ENCODE results near the gene THADA.

Gene THADA

DNA sequence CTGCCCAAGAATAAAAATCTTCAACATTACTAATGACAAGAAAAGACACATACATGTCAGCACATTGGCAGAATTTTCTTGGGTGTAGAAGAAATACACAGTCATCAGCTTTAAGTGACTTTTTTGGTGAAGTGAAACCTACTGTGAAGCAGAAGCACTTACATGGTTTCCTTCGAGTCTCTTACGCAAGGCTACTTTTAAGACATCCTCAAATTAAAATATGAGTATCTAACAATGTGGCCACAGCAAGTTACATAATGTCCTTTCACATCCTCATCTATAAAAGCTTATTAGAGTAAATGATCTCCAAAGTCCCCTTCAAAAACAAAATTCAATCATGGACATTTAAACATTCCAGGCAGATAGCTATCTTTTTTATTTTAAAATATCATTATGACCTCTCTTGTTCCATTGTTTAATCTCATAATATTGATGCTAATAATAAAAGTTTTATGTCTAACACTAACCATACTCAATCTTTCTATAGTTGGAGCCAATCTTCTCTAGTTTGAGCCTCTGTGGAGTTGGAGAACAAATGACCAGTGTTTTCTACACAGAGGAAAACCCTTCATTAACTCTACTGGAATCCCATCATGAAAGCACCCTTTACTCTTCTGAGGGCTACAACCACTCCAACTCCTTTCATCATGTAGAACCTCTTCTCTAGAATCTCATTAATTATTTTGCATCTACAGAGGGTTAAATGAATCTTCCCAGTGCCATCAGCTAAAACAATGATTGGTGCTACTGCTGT lies 187.3 kb downstream of the THADA start:
- DNase-seq (ENCODE audit: low read depth), result no peak
- TF ChIP-seq, protein P1, sequence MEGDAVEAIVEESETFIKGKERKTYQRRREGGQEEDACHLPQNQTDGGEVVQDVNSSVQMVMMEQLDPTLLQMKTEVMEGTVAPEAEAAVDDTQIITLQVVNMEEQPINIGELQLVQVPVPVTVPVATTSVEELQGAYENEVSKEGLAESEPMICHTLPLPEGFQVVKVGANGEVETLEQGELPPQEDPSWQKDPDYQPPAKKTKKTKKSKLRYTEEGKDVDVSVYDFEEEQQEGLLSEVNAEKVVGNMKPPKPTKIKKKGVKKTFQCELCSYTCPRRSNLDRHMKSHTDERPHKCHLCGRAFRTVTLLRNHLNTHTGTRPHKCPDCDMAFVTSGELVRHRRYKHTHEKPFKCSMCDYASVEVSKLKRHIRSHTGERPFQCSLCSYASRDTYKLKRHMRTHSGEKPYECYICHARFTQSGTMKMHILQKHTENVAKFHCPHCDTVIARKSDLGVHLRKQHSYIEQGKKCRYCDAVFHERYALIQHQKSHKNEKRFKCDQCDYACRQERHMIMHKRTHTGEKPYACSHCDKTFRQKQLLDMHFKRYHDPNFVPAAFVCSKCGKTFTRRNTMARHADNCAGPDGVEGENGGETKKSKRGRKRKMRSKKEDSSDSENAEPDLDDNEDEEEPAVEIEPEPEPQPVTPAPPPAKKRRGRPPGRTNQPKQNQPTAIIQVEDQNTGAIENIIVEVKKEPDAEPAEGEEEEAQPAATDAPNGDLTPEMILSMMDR (conservative IDR thresholded peaks at IDR 0.05; ENCODE audit: low read length), result no peak
- no peak overlapping the region for H3K4me3 ChIP-seq (ENCODE audit: low read length)

DNA sequence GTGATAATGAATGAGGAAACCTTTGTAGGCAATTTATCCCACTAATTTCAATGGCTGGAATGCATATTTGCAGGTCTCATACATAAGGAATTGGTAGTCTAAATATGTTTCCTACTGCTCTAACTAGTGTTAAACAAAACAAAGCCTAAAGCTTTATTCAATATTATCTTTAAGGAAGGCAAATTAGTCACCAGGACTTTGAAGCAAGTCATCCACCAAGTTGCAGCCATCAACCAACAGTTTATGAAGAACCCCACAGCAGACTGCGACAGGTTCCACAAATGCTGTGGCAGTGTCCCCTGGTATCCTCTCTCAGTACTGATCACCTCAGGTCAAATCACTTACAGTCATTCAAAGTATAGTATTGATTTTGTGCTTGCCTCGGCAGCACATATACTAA lies 187.9 kb downstream of the THADA start:
- H3K4me3 ChIP-seq (ENCODE audit: low read length), result no peak overlapping the region
- DNase-seq (ENCODE audit: low read depth), result no peak
- TF ChIP-seq, protein P1 (conservative IDR thresholded peaks at IDR 0.05; ENCODE audit: low read length), result no peak

DNA sequence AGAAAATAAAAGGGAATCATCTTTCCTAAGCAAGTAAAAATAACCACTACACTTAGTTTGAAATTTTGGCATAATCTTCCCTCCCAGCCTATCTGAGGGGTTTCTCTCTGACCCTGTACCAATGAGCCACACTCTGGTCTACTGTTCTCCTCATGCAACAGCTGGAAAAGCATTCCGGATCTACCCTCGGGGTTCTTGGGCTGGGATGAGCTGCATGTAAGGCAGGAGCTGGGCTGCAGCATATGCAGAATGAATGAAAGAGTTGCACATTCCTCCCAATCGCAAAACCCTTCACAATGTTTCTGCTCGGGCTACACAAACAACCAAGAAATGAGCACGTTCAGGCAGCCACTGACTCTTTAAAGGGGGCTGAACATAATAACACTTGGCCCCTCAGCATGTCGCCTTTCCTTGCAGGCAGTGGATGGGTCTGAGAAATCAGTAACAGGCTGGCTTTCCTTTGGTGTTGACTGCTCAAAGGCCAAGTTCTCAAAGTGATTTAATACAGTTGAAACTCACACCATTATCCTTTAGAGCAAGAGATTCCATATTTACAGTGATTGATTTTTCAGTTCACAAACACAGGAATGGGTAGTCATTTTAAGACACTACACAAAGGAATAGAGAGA lies 189.1 kb downstream of the THADA start:
- no peak overlapping the region for H3K4me3 ChIP-seq (ENCODE audit: low read length)
- TF ChIP-seq, protein P1 (conservative IDR thresholded peaks at IDR 0.05; ENCODE audit: low read length), result no peak
- no peak for DNase-seq (ENCODE audit: low read depth)

DNA sequence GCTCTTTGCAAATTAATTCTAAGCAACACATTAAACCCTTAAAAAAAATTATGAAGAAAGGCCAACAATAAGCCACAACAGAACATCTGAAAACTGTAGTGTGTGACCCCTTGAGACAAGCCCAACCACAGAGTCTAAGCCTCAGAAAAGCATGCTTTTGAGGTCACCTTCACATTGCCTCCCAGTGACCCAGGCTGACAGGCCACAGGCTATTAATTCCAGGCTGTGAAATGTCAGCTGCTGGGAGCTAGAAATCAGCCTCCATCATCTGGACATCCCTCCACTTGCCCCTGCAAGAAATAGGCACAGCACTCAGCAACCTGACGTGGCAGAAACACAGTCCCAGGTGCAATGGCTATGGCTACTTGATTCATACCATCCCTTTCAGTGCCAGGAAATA lies 190.0 kb downstream of the THADA start:
- TF ChIP-seq, protein P1 (conservative IDR thresholded peaks at IDR 0.05; ENCODE audit: low read length), result no peak
- no peak overlapping the region for H3K4me3 ChIP-seq (ENCODE audit: low read length)
- DNase-seq (ENCODE audit: low read depth), result peak; percentile 33

DNA sequence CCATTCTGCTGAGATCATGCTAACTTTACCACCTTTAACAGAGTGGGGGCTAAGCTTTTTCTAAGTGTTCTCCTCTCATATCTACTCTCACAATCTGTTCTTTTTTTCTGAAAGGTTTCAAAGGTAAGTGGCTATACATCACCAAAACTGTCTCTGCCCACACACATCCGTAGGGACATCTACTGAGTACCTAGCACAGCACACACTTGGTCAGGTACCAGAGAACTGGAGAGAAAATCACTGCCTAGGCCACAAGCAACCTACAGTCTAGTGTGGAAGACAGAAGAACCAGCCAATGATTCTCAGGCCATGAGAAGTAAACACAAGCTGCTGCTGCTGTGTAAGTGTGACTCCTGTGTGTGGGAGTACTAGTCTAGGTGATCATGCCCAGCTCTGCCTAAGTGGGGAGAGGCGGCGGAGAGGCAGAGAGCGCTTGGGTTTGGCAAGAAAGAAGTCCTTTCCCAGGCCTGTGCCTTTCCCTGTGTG lies 193.3 kb downstream of the THADA start:
- H3K4me3 ChIP-seq (ENCODE audit: low read length), result no peak overlapping the region
- TF ChIP-seq, protein P1 (conservative IDR thresholded peaks at IDR 0.05; ENCODE audit: low read length), result no peak
- no peak for DNase-seq (ENCODE audit: low read depth)

DNA sequence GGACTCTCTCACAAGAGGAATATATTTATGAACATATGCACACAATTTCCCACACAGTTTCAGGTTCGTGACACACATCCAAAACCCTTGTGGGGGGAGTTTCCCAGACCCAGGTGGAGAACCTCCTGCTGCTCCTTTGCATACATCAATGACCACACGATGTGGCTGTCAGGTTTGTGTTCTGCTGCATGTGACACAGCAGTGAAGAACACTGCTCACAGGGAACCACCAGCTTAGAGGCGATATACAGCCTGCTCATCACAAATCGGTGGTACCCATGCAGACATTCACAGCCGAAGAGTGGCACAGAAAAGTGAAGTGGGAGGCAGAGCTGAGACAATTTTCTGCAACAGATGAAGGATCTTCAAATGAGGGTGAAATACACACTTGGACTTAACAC lies 193.8 kb downstream of the THADA start:
- TF ChIP-seq, protein P1 (conservative IDR thresholded peaks at IDR 0.05; ENCODE audit: low read length), result no peak
- DNase-seq (ENCODE audit: low read depth), result no peak
- no peak overlapping the region for H3K4me3 ChIP-seq (ENCODE audit: low read length)

DNA sequence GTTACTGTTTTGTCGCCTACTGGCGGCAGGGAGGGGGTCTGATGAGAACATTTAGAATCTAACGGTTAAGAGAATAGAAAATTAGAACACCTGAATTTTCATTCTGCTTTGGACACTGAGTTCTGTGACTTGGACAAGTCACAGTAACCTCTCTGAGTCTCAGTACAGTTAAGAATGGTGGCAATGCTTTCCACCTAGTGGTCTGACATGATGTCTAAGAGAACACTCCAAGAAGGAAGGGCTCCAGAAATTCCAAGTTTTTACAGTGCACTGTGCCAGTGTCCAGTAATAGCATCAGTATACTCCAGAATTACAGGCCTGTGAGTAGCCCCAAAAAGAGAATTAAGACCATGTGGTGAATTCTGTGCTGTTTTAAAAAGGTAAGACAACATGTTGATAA lies 195.3 kb downstream of the THADA start:
- peak; percentile 20 for DNase-seq (ENCODE audit: low read depth)
- TF ChIP-seq, protein P1 (conservative IDR thresholded peaks at IDR 0.05; ENCODE audit: low read length), result peak; percentile 31; the same call in 1 of the 2 replicates
- no peak overlapping the region for H3K4me3 ChIP-seq (ENCODE audit: low read length)

Measured in AG10803 (cell line).